GM19240 (cell line): Measurements from ENCODE around the gene BNIP3.
"Not testable (repeated sequence)": the region's sequence is repeated elsewhere in the genome, so short reads cannot be mapped to it uniquely, and the experiment has no call there.

Experiments
- DNase-seq: peaks from one replicate; pipeline ENCODE4 v3.0.0; 2011; ENCODE audit warnings: low spot score; ENCODE audit not compliant: insufficient read length

The BNIP3 gene

GRCh38 chr10:132002004-132002403, 20.3 kb upstream of the BNIP3 start:
- no peak for DNase-seq

- DNase-seq = no peak
Observed at GRCh38 chr10:132001238-132001972, 19.7 kb upstream of the BNIP3 start.

GRCh38 chr10:131998845-131999681, 17.3 kb upstream of the BNIP3 start:
- DNase-seq = no peak

- no peak for DNase-seq
Observed at GRCh38 chr10:131998050-131998844, 16.5 kb upstream of the BNIP3 start.

- no peak for DNase-seq
Observed at GRCh38 chr10:131997366-131998049, 15.8 kb upstream of the BNIP3 start.

GRCh38 chr10:131996466-131997365, 15.0 kb upstream of the BNIP3 start:
- DNase-seq = no peak

GRCh38 chr10:131994435-131994834, 12.7 kb upstream of the BNIP3 start:
- no peak for DNase-seq

- no peak for DNase-seq
Observed at GRCh38 chr10:131993275-131993674, 11.6 kb upstream of the BNIP3 start.

GRCh38 chr10:131991726-131992125, 10.0 kb upstream of the BNIP3 start:
- DNase-seq = no peak

GRCh38 chr10:131987786-131988185, 6.1 kb upstream of the BNIP3 start:
- not testable (repeated sequence) for DNase-seq

GRCh38 chr10:131987301-131987700, 5.6 kb upstream of the BNIP3 start:
- not testable (repeated sequence) for DNase-seq

GRCh38 chr10:131986851-131987250, 5.1 kb upstream of the BNIP3 start:
- DNase-seq = not testable (repeated sequence)

- DNase-seq = no peak
Observed at GRCh38 chr10:131983780-131984179, 2.1 kb upstream of the BNIP3 start.

- no peak for DNase-seq
Observed at GRCh38 chr10:131982796-131983195, 1.1 kb upstream of the BNIP3 start.

GRCh38 chr10:131982185-131982756, 548 bp upstream of the BNIP3 start:
- no peak for DNase-seq

GRCh38 chr10:131980761-131981428, 828 bp downstream of the BNIP3 start:
- DNase-seq = no peak

- DNase-seq = no peak
Observed at GRCh38 chr10:131980321-131980720, 1.4 kb downstream of the BNIP3 start.

- DNase-seq = no peak
Observed at GRCh38 chr10:131979821-131980270, 1.9 kb downstream of the BNIP3 start.

- DNase-seq = no peak
Observed at GRCh38 chr10:131979336-131979735, 2.4 kb downstream of the BNIP3 start.
